Measurements from ENCODE around the gene KSR2.

DNA sequence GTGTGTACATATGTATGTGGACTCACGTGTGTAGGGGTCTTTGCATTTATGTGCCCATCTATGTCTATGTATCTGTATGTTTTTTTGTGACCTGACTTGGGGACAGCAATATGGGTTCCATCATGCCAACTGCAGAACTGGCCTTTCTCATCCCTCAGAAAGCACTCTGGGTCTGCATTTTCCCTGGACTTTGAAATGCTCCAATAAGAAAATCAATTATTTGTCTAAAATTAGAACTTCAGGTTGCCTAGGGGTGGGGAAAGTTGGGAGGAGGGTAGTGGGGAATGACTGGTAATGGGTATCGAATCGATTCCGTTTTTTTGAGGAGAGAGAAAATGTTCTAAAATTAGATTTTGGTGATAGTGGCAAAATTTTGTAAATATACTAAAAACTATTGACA lies 466.6 kb downstream of the KSR2 start:
- TF ChIP-seq CTCF (IDR thresholded peaks at IDR 0.05) (no peak), EZH2phosphoT487 (IDR thresholded peaks at IDR 0.05) (no peak)
